Ovary (tissue), 9 donors: Measurements from ENCODE around the gene BAIAP2L1. TPM values are rescaled to one million over a fixed set of nuclear protein-coding genes. Genes with fewer than 3 reads are reported as not detected.
"Not testable (repeated sequence)": the region's sequence is repeated elsewhere in the genome, so short reads cannot be mapped to it uniquely, and the experiment has no call there.

Source experiments
- DNase-seq, 5 donors: peaks; one replicate each; pipeline ENCODE4 v3.0.0-alpha.2; 2019 to 2020
- H3K27ac ChIP-seq, 2 donors: fragments of 200-600 bp; one replicate each; pipeline versions ENCODE4 v1.5.1 to v1.8.0; 2019 to 2022
- H3K27me3 ChIP-seq: fragments of 200-600 bp; one replicate; pipeline ENCODE4 v1.8.0; 2022
- H3K36me3 ChIP-seq: fragments of 200-600 bp; sonication (generic); one replicate; pipeline ENCODE4 v1.5.1; 2019
- H3K4me1 ChIP-seq: one replicate; pipeline ENCODE4 v1.8.1; 2013; ENCODE audit warnings: mild to moderate bottlenecking, moderate library complexity; ENCODE audit not compliant: insufficient read depth
- H3K4me3 ChIP-seq: fragments of 200-600 bp; sonication (generic); one replicate; pipeline ENCODE4 v1.5.1; 2017
- H3K9me3 ChIP-seq, 2 donors: fragments of 200-600 bp in 1 of 2; sonication (generic) in 1 of 2; one replicate each; pipeline versions ENCODE4 v1.5.1 to v1.8.1; 2013 to 2019; ENCODE audit warnings: mild to moderate bottlenecking in 1 of 2, moderate library complexity in 1 of 2
- EP300 ChIP-seq: sonication (generic); formaldehyde crosslinking; IDR thresholded peaks from one replicate; pipeline ENCODE4 v1.6.1; 2017; ENCODE audit warnings: antibody characterized with exemption
- POLR2A ChIP-seq: fragments of 450-650 bp; IDR thresholded peaks from one replicate; pipeline ENCODE4 v1.6.1; 2017; ENCODE audit warnings: antibody characterized with exemption, mild to moderate bottlenecking, moderate library complexity
- WGBS, 3 donors: extraction: QIAGEN DNeasy Blood & Tissue Kit in 1 of 3; methylation state at CpG; one replicate each; pipeline versions ENCODE4 v1.1.5 to v1.1.7; 2013 to 2017; 5-methylcytosine and 5-hydroxymethylcytosine counted together
- intact Hi-C, 4 donors: fragments of 100-400 bp; cut with DNase I; formaldehyde crosslinking; loops; one replicate each; pipeline versions ENCODE4 v1.11.0 to v1.15.1; 2022 to 2023
- polyA plus RNA-seq, 2 donors: library from polyadenylated mRNA; stranded (reverse); fragments of 200-250 nt in 1 of 2; fragments of 350-450 nt in 1 of 2; fragmentation: Illumina TruSeq in 1 of 2; extraction: RNeasy Lipid Tissue Mini Kit (QIAGEN cat#74804) in 1 of 2; gene quantifications; one replicate each; pipeline ENCODE4 v1.2.3, GENCODE V29; 2013 to 2014
- total RNA-seq, 7 donors: library from RNA; depleted of rRNA in 2 of 7; stranded (reverse); fragments of >200 nt in 2 of 7; fragmentation: NEBNext Ultra II Directional in 3 of 7; extraction: Animal tissue kit (Norgen Biotek cat#: 25700) in 3 of 7; gene quantifications; one replicate each; pipeline versions ENCODE4 v1.1.0 to v1.2.4, GENCODE V29; 2016 to 2023
- TF ChIP-seq, protein P1 (sequence below), 3 donors: fragments of 450-650 bp in 2 of 3; fragments of 200-600 bp in 1 of 3; IDR thresholded peaks; one replicate each; pipeline versions ENCODE4 v1.5.1 to v1.8.0; 2016 to 2022; ENCODE audit warnings: antibody characterized with exemption in 3 of 3, mild to moderate bottlenecking in 1 of 3
- donor health status: DM: no; HTN: no; CAD: no; lungs with moderate emphysema.
- donor health status: DM: no; HTN: no; CAD: no.
- donor health status: Bipolar disorder and iron deficiency.
- donor health status: DM: yes; HTN: yes; CAD: no.
- donor health status: DM: no; HTN: no; CAD: no.
- donor health status: DM: yes; HTN: yes; CAD: no.

The BAIAP2L1 gene
- total and polyA plus RNA-seq, 9 donors: 0.73 to 7.9 (median 1.9) TPM

DNA sequence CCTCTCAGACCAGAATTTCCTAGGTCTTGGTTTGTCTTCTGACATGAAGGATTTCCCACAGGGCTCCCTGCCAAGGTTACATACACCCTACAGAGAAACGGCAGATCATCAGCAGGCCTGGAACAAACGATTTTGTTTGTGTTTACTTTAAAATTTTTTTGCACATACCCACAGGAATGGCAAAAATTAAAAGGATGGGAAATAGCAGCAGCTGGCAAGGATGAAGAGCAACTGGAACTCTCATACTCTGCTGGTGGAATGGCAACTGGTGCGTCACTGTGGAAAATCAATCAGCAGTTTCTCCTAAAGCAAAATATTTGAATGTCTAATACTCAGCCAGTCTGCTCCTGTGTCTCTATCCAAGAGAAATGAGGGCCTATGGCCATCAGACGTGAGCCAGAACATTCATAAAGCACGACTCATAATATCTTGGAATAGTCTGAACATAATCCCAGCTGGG is 6.5 kb downstream of the BAIAP2L1 start:
- no peaks in the 10 kb centered on the region for H3K36me3 ChIP-seq
- intact Hi-C loops: no loop called here
- DNase-seq: no peak
- no peaks in the 10 kb centered on the region for H3K9me3 ChIP-seq
- H3K27me3 ChIP-seq: no peaks in the 10 kb centered on the region
- H3K4me1 ChIP-seq: no peaks in the 10 kb centered on the region
- no peak overlapping the region for H3K4me3 ChIP-seq
- H3K27ac ChIP-seq: no peak overlapping the region
- no peak for TF ChIP-seq POLR2A
- TF ChIP-seq, protein P1, sequence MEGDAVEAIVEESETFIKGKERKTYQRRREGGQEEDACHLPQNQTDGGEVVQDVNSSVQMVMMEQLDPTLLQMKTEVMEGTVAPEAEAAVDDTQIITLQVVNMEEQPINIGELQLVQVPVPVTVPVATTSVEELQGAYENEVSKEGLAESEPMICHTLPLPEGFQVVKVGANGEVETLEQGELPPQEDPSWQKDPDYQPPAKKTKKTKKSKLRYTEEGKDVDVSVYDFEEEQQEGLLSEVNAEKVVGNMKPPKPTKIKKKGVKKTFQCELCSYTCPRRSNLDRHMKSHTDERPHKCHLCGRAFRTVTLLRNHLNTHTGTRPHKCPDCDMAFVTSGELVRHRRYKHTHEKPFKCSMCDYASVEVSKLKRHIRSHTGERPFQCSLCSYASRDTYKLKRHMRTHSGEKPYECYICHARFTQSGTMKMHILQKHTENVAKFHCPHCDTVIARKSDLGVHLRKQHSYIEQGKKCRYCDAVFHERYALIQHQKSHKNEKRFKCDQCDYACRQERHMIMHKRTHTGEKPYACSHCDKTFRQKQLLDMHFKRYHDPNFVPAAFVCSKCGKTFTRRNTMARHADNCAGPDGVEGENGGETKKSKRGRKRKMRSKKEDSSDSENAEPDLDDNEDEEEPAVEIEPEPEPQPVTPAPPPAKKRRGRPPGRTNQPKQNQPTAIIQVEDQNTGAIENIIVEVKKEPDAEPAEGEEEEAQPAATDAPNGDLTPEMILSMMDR (IDR thresholded peaks at IDR 0.05): no peak
- no peak for TF ChIP-seq EP300
- WGBS, 3 donors: 30 to 34% (median 32%) methylated on average over 5 of the region's 5 CpGs

DNA sequence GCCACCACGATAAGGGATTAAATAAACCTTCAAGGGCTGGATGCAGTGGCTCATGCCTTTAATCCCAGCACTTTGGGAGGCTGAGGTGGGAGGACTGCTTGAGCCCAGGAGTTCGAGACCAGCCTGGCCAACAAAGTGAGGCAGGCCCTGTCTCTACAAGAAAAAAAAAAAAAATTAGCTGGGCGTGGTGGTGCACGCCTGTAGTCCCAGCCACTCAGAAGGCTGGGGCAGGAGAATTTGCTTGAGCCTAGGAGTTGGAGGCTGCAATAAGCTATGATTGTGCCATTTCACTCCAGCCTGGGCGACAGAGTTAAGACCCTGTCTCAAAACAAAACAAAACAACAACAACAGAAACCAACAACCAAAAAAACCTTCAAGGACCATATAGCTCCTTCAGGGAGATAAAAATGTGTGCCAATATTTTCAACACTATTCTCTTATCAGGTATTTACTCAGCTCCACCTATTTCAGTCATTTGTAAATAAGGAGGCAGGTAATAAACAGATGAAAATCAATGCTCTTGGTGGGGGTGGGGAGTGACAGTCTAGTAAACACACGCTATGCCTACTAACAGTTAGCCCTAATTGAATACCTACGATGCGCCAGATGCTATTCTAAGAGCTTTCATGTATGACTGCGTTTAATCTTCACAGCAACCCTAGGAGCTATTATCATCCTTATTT is 13.2 kb downstream of the BAIAP2L1 start:
- Histone ChIP-seq H3K9me3 (no peaks in the 10 kb centered on the region), H3K4me1 (no peaks in the 10 kb centered on the region), H3K4me3 (no peak overlapping the region), H3K36me3 (no peaks in the 10 kb centered on the region), H3K27me3 (no peaks in the 10 kb centered on the region), H3K27ac (no peak overlapping the region)
- intact Hi-C loops: no loop called here
- TF ChIP-seq POLR2A (no peak), EP300 (no peak)
- TF ChIP-seq, protein P1 (IDR thresholded peaks at IDR 0.05): no peak
- no peak for DNase-seq
- WGBS, 3 donors: 89 to 91% (median 90%) methylated on average over 9 of the region's 9 CpGs

DNA sequence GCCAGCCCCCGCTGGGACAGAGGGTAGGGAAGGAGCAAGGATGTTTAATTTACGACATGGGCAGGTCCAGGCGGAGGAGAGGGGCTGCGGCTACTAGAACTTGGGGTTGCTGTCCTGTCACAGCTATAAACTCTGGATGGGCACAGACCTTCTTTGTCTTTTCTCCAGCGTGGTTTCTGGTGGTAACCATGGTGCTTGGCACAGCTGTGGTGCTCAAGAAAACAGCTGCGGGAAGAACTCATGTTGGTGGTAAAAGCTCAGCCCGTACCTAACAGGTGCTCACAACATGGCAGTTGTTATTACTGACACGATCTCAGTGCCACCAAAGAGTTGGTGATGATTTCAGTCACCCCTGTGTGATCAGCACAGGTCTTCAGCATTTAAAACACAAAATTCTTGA is 13.8 kb downstream of the BAIAP2L1 start:
- Histone ChIP-seq H3K27me3 (no peaks in the 10 kb centered on the region), H3K4me3 (no peak overlapping the region), H3K36me3 (no peaks in the 10 kb centered on the region), H3K4me1 (no peaks in the 10 kb centered on the region), H3K27ac (no peak overlapping the region), H3K9me3 (no peaks in the 10 kb centered on the region)
- intact Hi-C loops: no loop called here
- TF ChIP-seq, protein P1 (IDR thresholded peaks at IDR 0.05): no peak
- TF ChIP-seq POLR2A (no peak), EP300 (no peak)
- DNase-seq: no peak
- 79 to 86% (median 84%) methylated on average over 8 of the region's 8 CpGs for WGBS, 3 donors

DNA sequence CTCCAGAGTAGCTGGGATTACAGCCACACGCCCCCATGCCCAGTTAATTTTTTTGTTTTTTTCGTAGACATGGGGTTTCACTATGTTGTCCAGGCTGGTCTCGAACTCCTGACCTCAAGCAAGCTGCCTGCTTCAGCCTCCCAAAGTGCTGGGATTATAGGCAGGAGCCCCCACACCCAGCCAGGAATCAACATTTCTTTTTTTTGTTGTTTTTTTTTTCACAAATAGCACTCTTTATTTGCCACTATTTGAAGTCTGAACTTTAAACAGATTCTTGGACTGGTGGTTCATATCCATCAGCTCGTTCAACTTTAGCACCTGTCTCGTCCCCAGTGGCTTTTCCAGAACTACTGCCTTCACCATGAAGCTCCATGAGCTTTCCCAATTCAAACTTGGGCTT is 15.4 kb downstream of the BAIAP2L1 start:
- H3K4me3 ChIP-seq, H3K4me1 ChIP-seq, H3K27ac ChIP-seq, H3K36me3 ChIP-seq, intact Hi-C loops, DNase-seq, H3K9me3 ChIP-seq, H3K27me3 ChIP-seq: not testable (repeated sequence)
- WGBS, 3 donors: 82 to 93% (median 90%) methylated on average over 4 to 5 of the region's 5 CpGs

DNA sequence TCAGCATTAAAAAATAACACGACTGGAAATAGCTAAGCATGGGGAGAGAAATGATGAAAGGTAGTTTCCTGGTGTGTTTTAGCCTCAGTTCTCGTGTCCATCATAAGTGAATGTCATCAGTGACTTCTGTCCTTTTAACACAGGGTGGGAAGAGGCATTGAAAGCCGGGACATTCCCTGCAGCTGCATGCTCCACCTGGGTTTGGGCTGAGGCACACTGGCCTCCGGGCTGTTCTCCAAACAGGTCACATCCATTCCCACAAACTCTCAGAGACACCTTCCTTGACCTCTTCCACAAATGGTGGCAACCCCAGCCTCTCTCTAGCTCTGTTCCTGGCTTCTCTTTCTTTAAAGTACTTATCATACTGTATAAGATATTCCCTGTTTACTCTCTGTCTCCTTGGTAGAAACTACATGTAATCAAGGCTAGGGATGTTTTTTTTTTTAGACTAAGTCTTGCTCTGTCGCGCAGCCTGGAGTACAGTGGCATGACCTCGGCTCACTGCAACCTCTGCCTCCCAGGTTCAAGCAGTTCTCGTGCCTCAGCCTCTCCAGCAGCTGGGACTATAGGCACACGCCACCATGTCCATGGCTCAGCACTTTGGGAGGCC is 22.6 kb downstream of the BAIAP2L1 start:
- H3K27ac ChIP-seq: no peak overlapping the region
- H3K4me1 ChIP-seq: no peaks in the 10 kb centered on the region
- intact Hi-C loops: no loop called here
- 45 to 72% (median 57%) methylated on average over 9 of the region's 9 CpGs for WGBS, 3 donors
- H3K36me3 ChIP-seq: no peaks in the 10 kb centered on the region
- no peaks in the 10 kb centered on the region for H3K9me3 ChIP-seq
- no peak overlapping the region for H3K4me3 ChIP-seq
- TF ChIP-seq POLR2A: no peak
- no peak for TF ChIP-seq EP300
- TF ChIP-seq, protein P1 (IDR thresholded peaks at IDR 0.05): no peak
- DNase-seq: no peak
- H3K27me3 ChIP-seq: no peaks in the 10 kb centered on the region
